ENCODE data around the gene MPLKIP.

The MPLKIP gene

GRCh38 chr7:40134428-40135316 is at the start of gene MPLKIP, which contains the start of gene SUGCT (continued):
- TF ChIP-seq HIC1 (tag by site-specific recombination; IDR thresholded peaks at IDR 0.05) (peak; percentile 97), ZBTB26 (tag by site-specific recombination; optimal IDR thresholded peaks at IDR 0.05) (peak; percentile 41), ZNF561 (tag by site-specific recombination; IDR thresholded peaks at IDR 0.05; ENCODE audit: borderline replicate concordance) (peak; percentile 69; the same call in 1 of the 2 replicates), ZIC2 (tag by site-specific recombination; IDR thresholded peaks at IDR 0.05) (peak; percentile 45; the same call in 1 of the 2 replicates), ZNF777 (tag by site-specific recombination; IDR thresholded peaks at IDR 0.05; ENCODE audit: borderline replicate concordance) (peak; percentile 77; the same call in 1 of the 2 replicates), KLF1 (tag by site-specific recombination; IDR thresholded peaks at IDR 0.05) (peak; percentile 48), SALL2 (tag by site-specific recombination; IDR thresholded peaks at IDR 0.05; ENCODE audit: borderline replicate concordance) (peak; percentile 77; the same call in 1 of the 2 replicates), INSM2 (tag by site-specific recombination; IDR thresholded peaks at IDR 0.05) (peak; percentile 60; the same call in 1 of the 2 replicates), PATZ1 (tag by site-specific recombination; IDR thresholded peaks at IDR 0.05) (peak; percentile 62), ZNF341 (tag by site-specific recombination; IDR thresholded peaks at IDR 0.05; ENCODE audit: low read depth) (peak; percentile 24; the same call in 1 of the 2 replicates), ELK4 (IDR thresholded peaks at IDR 0.05; ENCODE audit: borderline replicate concordance, low read depth, low read length) (no peak; the same call in 1 of the 2 replicates), GLIS1 (tag by site-specific recombination; IDR thresholded peaks at IDR 0.05) (peak; percentile 71; the same call in 1 of the 2 replicates), AEBP2 (tag by site-specific recombination; IDR thresholded peaks at IDR 0.05; ENCODE audit: borderline replicate concordance) (no peak), ZNF214 (tag by site-specific recombination; IDR thresholded peaks at IDR 0.05; ENCODE audit: borderline replicate concordance) (no peak), ZXDB (tag by site-specific recombination; IDR thresholded peaks at IDR 0.05) (peak; percentile 90), ZNF223 (tag by site-specific recombination; IDR thresholded peaks at IDR 0.05) (no peak), PRDM10 (tag by site-specific recombination; IDR thresholded peaks at IDR 0.05) (peak; percentile 74), ZNF2 (tag by site-specific recombination; IDR thresholded peaks at IDR 0.05) (peak; percentile 93), SP3 (tag by site-specific recombination; IDR thresholded peaks at IDR 0.05) (peak; percentile 85), ZNF785 (tag by site-specific recombination; IDR thresholded peaks at IDR 0.05) (no peak), ZBTB7A (tag by site-specific recombination; IDR thresholded peaks at IDR 0.05; ENCODE audit: low read depth) (0 out of 2 replicates have a peak, but pooled peaks have one; percentile 51), ZNF843 (tag by site-specific recombination; IDR thresholded peaks at IDR 0.05) (0 out of 2 replicates have a peak, but pooled peaks have one; percentile 12)
